Stomach (tissue), 9 donors: ENCODE data around the gene KCNG3. TPM values are rescaled to one million over a fixed set of nuclear protein-coding genes. Genes with fewer than 3 reads are reported as not detected.

ENCODE experiments used
- DNase-seq, 2 donors: peaks; one replicate each; pipeline versions ENCODE4 v3.0.0 to v3.0.0-alpha.2; 2013 to 2019
- H3K27ac ChIP-seq, 5 donors: fragments of 200-600 bp in 4 of 5; sonication (generic) in 4 of 5; one replicate each; pipeline ENCODE4 v1.5.1; 2013 to 2019; ENCODE audit warnings: mild to moderate bottlenecking in 1 of 5, moderate library complexity in 1 of 5
- H3K27me3 ChIP-seq, 3 donors: fragments of 200-600 bp; sonication (generic); one replicate each; pipeline ENCODE4 v1.5.1; 2017 to 2019; ENCODE audit warnings: mixed run types in 1 of 3
- H3K36me3 ChIP-seq, 4 donors: fragments of 200-600 bp; sonication (generic); 1 replicate in 3 of 4; 2 replicates in 1 of 4; pipeline ENCODE4 v1.5.1; 2016 to 2019
- H3K4me1 ChIP-seq, 4 donors: fragments of 200-600 bp; sonication (generic); one replicate each; pipeline ENCODE4 v1.5.1; 2016 to 2019
- H3K4me3 ChIP-seq, 4 donors: fragments of 200-600 bp; sonication (generic) in 3 of 4; one replicate each; pipeline ENCODE4 v1.5.1; 2016 to 2019; ENCODE audit warnings: mild to moderate bottlenecking in 1 of 4
- H3K9me3 ChIP-seq, 4 donors: fragments of 200-600 bp; sonication (generic); one replicate each; pipeline ENCODE4 v1.5.1; 2016 to 2019
- EP300 ChIP-seq: sonication (generic); formaldehyde crosslinking; IDR thresholded peaks from one replicate; pipeline ENCODE4 v1.6.1; 2017; ENCODE audit warnings: antibody characterized with exemption
- POLR2A ChIP-seq, 4 donors: fragments of 450-650 bp; IDR thresholded peaks; one replicate each; pipeline ENCODE4 v1.6.1; 2016; ENCODE audit warnings: antibody characterized with exemption in 4 of 4, control low read depth in 2 of 4, mild to moderate bottlenecking in 1 of 4, moderate library complexity in 1 of 4
- POLR2AphosphoS5 ChIP-seq, 3 donors: sonication (generic); formaldehyde crosslinking; IDR thresholded peaks; one replicate each; pipeline ENCODE4 v1.6.1; 2016; ENCODE audit warnings: antibody characterized with exemption in 3 of 3
- WGBS, 5 donors: extraction: QIAGEN DNeasy Blood & Tissue Kit in 3 of 5; methylation state at CpG; one replicate each; pipeline versions ENCODE4 v1.1.5 to v1.1.7; 2013 to 2018; 5-methylcytosine and 5-hydroxymethylcytosine counted together
- intact Hi-C: fragments of 100-400 bp; cut with DNase I; formaldehyde crosslinking; loops from one replicate; pipeline ENCODE4 v1.15.1; 2023; ENCODE audit warnings: low total_unique reads
- polyA plus RNA-seq, 3 donors: library from polyadenylated mRNA; stranded (reverse); fragments of 200-250 nt; gene quantifications; one replicate each; pipeline ENCODE4 v1.2.3, GENCODE V29; 2013
- total RNA-seq, 5 donors: library from RNA; depleted of rRNA; stranded (reverse); fragments of >200 nt; gene quantifications; one replicate each; pipeline versions ENCODE4 v1.1.0 to v1.2.3, GENCODE V29; 2014 to 2016
- TF ChIP-seq, protein P1 (sequence below), 7 experiments: fragments of 450-650 bp in 4 of 7; fragments of 200-600 bp in 3 of 7; sonication (generic) in 3 of 7; IDR thresholded peaks; one replicate each; pipeline ENCODE4 v1.5.1; 2016 to 2019; ENCODE audit warnings: antibody characterized with exemption in 7 of 7, control low read depth in 2 of 7, mild to moderate bottlenecking in 1 of 7
- donor health status: healthy with polysubstance abuse.
- donor health status: Bipolar disorder and iron deficiency.
- donor health status: healthy.

KCNG3 gene
- total and polyA plus RNA-seq, 8 donors = 0.43 to 55.3 (median 1.5) TPM; not detected in 5

DNA sequence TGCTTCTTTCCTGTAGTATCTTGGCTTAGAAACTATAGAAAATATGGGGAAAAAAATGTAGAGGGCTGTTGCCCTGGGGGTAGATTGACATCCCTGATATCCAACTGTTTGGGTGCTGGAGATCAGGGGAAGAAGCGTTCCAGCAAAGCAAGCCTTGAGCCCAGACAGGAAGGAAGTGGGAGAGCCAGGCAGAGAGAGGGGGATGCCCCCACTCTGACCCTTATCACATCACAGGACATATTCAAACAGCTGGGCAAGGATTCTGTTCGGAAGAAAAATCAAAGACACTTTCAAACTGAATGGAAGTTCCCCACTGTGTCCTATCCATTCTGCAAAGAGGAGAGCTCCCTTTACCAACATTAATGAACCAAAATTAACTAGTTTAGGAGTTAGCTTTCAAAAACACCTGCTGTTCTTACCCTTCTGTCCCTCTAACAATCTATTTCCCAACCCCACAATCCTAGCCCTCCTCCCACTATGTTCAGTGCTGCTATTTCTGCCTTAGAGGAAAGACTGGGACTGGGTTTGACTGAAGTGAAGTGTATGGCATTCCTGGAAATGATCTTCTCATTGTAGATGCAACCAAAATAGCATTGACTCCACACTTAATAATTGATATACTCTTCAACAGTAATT lies 16.9 kb upstream of the KCNG3 start:
- H3K9me3 ChIP-seq = no peaks in the 10 kb centered on the region
- H3K4me3 ChIP-seq = no peak overlapping the region
- no peak for DNase-seq
- no peaks in the 10 kb centered on the region for H3K36me3 ChIP-seq
- intact Hi-C loops = loop anchor here (5.0 kb wide), 1 partner anchor 152 kb away; no protein-coding TSS in a partner anchor
- 22 to 40% (median 29%) methylated on average over 2 of the region's 2 CpGs for WGBS, 5 donors
- no peaks in the 10 kb centered on the region for H3K4me1 ChIP-seq
- H3K27me3 ChIP-seq = no peaks in the 10 kb centered on the region
- H3K27ac ChIP-seq = no peak overlapping the region
- TF ChIP-seq POLR2A (IDR thresholded peaks at IDR 0.05) (no peak), POLR2AphosphoS5 (IDR thresholded peaks at IDR 0.05) (no peak), EP300 (no peak)
- TF ChIP-seq, protein P1, sequence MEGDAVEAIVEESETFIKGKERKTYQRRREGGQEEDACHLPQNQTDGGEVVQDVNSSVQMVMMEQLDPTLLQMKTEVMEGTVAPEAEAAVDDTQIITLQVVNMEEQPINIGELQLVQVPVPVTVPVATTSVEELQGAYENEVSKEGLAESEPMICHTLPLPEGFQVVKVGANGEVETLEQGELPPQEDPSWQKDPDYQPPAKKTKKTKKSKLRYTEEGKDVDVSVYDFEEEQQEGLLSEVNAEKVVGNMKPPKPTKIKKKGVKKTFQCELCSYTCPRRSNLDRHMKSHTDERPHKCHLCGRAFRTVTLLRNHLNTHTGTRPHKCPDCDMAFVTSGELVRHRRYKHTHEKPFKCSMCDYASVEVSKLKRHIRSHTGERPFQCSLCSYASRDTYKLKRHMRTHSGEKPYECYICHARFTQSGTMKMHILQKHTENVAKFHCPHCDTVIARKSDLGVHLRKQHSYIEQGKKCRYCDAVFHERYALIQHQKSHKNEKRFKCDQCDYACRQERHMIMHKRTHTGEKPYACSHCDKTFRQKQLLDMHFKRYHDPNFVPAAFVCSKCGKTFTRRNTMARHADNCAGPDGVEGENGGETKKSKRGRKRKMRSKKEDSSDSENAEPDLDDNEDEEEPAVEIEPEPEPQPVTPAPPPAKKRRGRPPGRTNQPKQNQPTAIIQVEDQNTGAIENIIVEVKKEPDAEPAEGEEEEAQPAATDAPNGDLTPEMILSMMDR (IDR thresholded peaks at IDR 0.05) = no peak

DNA sequence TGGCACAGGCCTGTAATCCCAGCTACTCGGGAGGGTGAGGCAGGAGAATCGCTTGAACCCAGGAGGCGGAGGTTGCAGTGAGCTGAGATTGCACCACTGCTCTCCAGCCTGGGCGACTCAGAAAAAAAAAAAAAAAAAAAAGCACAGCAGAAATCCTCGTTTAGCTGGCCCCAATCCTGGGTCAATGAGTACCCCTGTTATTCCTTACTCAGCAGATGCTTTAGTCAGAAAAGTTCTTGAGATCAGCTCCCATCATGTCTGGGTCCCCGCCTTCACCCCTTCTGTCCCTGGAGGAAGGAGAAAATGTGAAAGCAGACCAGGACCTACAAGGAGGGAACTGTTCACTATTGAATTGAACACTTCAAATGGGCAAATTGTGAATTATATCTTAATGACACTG lies 16.4 kb upstream of the KCNG3 start:
- intact Hi-C loops = loop anchor here (5.0 kb wide), 1 partner anchor 152 kb away; no protein-coding TSS in a partner anchor
- H3K36me3 ChIP-seq = no peaks in the 10 kb centered on the region
- no peaks in the 10 kb centered on the region for H3K9me3 ChIP-seq
- no peak overlapping the region for H3K27ac ChIP-seq
- no peak overlapping the region for H3K4me3 ChIP-seq
- whole genome bisulfite sequencing, 5 donors = 76 to 88% (median 84%) methylated on average over 6 of the region's 6 CpGs
- H3K27me3 ChIP-seq = no peaks in the 10 kb centered on the region
- no peaks in the 10 kb centered on the region for H3K4me1 ChIP-seq
- no peak for DNase-seq
- TF ChIP-seq EP300 (no peak), POLR2AphosphoS5 (IDR thresholded peaks at IDR 0.05) (no peak), POLR2A (IDR thresholded peaks at IDR 0.05) (no peak)
- TF ChIP-seq, protein P1 (IDR thresholded peaks at IDR 0.05) = no peak

DNA sequence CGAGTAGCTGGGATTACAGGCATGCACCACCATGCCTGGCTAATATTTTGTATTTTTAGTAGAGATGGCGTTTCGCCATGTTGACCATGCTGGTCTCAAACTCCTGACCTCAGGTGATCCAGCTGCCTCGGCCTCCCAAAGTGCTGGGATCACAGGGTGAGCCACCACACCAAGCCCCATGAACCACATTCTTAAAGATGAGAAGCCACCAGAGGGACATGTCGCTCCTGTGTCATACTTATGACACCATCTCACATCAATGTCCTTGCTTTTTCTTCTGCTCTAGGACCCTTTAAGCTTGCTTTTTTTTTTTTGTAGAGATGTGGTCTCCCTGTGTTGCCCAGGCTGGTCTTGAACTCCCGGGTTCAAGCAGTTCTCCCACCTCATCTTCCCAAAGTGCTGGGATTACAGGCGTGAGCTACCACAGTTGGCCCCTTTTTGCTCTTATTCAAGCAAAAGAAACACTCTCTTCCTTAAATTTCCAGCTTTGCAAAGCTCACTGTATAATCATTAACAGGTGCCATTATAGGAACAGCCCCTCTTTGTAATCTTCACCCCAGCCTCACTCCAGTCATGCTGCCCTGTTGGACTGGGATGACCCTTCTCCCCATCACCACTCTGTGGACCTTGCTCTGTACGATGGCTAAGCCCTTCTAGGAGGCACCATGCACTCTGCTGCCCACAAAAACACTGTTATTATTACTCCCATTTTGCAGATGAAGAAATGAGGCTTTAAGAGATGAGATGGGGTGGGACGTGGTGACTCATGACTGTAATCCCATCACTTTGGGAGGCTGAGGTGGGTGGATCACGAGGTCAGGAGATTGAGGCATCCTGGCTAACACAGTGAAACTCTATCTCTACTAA lies 10.8 kb upstream of the KCNG3 start:
- intact Hi-C loops = no loop called here
- H3K4me3 ChIP-seq = no peak overlapping the region
- no peaks in the 10 kb centered on the region for H3K27me3 ChIP-seq
- TF ChIP-seq POLR2AphosphoS5 (IDR thresholded peaks at IDR 0.05) = no peak
- no peak for TF ChIP-seq EP300
- TF ChIP-seq, protein P1 (IDR thresholded peaks at IDR 0.05) = no peak
- TF ChIP-seq POLR2A (IDR thresholded peaks at IDR 0.05) = no peak
- H3K4me1 ChIP-seq = no peaks in the 10 kb centered on the region
- no peaks in the 10 kb centered on the region for H3K36me3 ChIP-seq
- H3K27ac ChIP-seq = no peak overlapping the region
- WGBS, 5 donors = 82 to 93% (median 92%) methylated on average over 10 of the region's 10 CpGs
- H3K9me3 ChIP-seq = no peaks in the 10 kb centered on the region
- DNase-seq = no peak

DNA sequence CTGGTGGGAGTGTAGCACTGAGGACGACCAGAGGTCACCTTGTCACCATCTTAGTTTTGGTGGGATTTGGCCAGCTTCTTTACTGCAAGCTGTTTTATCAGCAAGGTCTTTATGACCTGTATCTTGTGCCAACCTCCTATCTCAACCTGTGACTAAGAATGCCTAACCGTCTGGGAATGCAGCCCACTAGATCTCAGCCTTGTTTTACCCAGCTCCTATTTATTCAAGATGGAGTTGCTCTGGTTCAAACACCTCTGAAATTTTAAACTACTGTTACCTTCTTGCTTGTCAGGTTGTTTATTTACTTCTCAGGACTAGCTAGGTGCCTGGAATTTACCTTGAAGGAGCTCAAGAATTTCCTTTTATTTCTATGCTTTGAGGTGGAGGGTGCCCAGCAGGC lies 9.5 kb upstream of the KCNG3 start:
- H3K27ac ChIP-seq = no peak overlapping the region
- no peak for DNase-seq
- H3K36me3 ChIP-seq = no peaks in the 10 kb centered on the region
- H3K9me3 ChIP-seq = no peaks in the 10 kb centered on the region
- H3K27me3 ChIP-seq = no peaks in the 10 kb centered on the region
- WGBS, 5 donors = 33 to 62% (median 41%) methylated on average over 2 of the region's 2 CpGs
- no peak overlapping the region for H3K4me3 ChIP-seq
- intact Hi-C loops = no loop called here
- TF ChIP-seq POLR2A (IDR thresholded peaks at IDR 0.05) (no peak), POLR2AphosphoS5 (IDR thresholded peaks at IDR 0.05) (no peak), EP300 (no peak)
- TF ChIP-seq, protein P1 (IDR thresholded peaks at IDR 0.05) = no peak
- no peaks in the 10 kb centered on the region for H3K4me1 ChIP-seq
